Testis (tissue), 3 donors: ENCODE data around the gene SPIRE2. TPM values are rescaled to one million over a fixed set of nuclear protein-coding genes. Genes with fewer than 3 reads are reported as not detected.

Experiments
- DNase-seq: peaks from one replicate; pipeline ENCODE4 v3.0.0-alpha.2; 2019
- H3K27ac ChIP-seq, 2 donors: fragments of 200-600 bp; sonication (generic); one replicate each; pipeline ENCODE4 v1.5.1; 2019
- H3K27me3 ChIP-seq: fragments of 200-600 bp; sonication (generic); one replicate; pipeline ENCODE4 v1.5.1; 2019
- H3K36me3 ChIP-seq: fragments of 200-600 bp; sonication (generic); one replicate; pipeline ENCODE4 v1.5.1; 2017; ENCODE audit warnings: low read depth; ENCODE audit errors: missing control alignments
- H3K4me1 ChIP-seq: fragments of 200-600 bp; sonication (generic); one replicate; pipeline ENCODE4 v1.5.1; 2019
- H3K4me3 ChIP-seq, 2 donors: fragments of 200-600 bp; sonication (generic); one replicate each; pipeline ENCODE4 v1.5.1; 2017 to 2019
- H3K9me3 ChIP-seq: fragments of 200-600 bp; sonication (generic); one replicate; pipeline ENCODE4 v1.5.1; 2017
- POLR2A ChIP-seq: fragments of 450-650 bp; IDR thresholded peaks from one replicate; pipeline ENCODE4 v1.6.1; 2017; ENCODE audit warnings: antibody characterized with exemption, mild to moderate bottlenecking, moderate library complexity
- WGBS, 2 donors: methylation state at CpG; one replicate each; pipeline ENCODE4 v1.1.5; 2018; 5-methylcytosine and 5-hydroxymethylcytosine counted together
- intact Hi-C: fragments of 100-400 bp; cut with DNase I; formaldehyde crosslinking; loops from one replicate; pipeline ENCODE4 v1.15.1; 2023; ENCODE audit warnings: low total_unique reads
- polyA plus RNA-seq: library from polyadenylated mRNA; stranded (reverse); fragments of 350-450 nt; fragmentation: Illumina TruSeq; extraction: RNeasy Lipid Tissue Mini Kit (QIAGEN cat#74804); gene quantifications from one replicate; pipeline ENCODE4 v1.2.3, GENCODE V29; 2014; ENCODE audit warnings: low read depth, low replicate concordance; ENCODE audit not compliant: insufficient read depth
- total RNA-seq, 2 donors: library from RNA; depleted of rRNA; stranded (reverse); fragments of >200 nt; gene quantifications; one replicate each; pipeline ENCODE4 v1.2.3, GENCODE V29; 2016
- TF ChIP-seq, protein P1 (sequence below), 3 experiments: fragments of 450-650 bp in 2 of 3; fragments of 200-600 bp in 1 of 3; sonication (generic) in 1 of 3; IDR thresholded peaks; one replicate each; pipeline ENCODE4 v1.5.1; 2016 to 2019; ENCODE audit warnings: antibody characterized with exemption in 3 of 3, mild to moderate bottlenecking in 2 of 3, moderate library complexity in 1 of 3

Gene SPIRE2
- total and polyA plus RNA-seq, 3 donors from 2014 or later = 11.5 to 31.3 (median 20.9) TPM

- Histone ChIP-seq H3K36me3 (no peaks in the 10 kb centered on the region), H3K4me1 (peaks cover 18% of the 10 kb centered on the region), H3K4me3 (no peak overlapping the region), H3K9me3 (no peaks in the 10 kb centered on the region), H3K27me3 (no peaks in the 10 kb centered on the region), H3K27ac (peak overlapping the region; percentile 53 to 59)
- 61 to 76% methylated on average over 4 to 16 of the region's 16 CpGs for WGBS, 2 donors
- TF ChIP-seq, protein P1, sequence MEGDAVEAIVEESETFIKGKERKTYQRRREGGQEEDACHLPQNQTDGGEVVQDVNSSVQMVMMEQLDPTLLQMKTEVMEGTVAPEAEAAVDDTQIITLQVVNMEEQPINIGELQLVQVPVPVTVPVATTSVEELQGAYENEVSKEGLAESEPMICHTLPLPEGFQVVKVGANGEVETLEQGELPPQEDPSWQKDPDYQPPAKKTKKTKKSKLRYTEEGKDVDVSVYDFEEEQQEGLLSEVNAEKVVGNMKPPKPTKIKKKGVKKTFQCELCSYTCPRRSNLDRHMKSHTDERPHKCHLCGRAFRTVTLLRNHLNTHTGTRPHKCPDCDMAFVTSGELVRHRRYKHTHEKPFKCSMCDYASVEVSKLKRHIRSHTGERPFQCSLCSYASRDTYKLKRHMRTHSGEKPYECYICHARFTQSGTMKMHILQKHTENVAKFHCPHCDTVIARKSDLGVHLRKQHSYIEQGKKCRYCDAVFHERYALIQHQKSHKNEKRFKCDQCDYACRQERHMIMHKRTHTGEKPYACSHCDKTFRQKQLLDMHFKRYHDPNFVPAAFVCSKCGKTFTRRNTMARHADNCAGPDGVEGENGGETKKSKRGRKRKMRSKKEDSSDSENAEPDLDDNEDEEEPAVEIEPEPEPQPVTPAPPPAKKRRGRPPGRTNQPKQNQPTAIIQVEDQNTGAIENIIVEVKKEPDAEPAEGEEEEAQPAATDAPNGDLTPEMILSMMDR (IDR thresholded peaks at IDR 0.05) = no peak
- TF ChIP-seq POLR2A = no peak
- DNase-seq = peak; percentile 92
- intact Hi-C loops = no loop called here
Observed at GRCh38 chr16:89890886-89891657, 62.8 kb downstream of the SPIRE2 start.

GRCh38 chr16:89892055-89892630 lies 63.9 kb downstream of the SPIRE2 start:
- H3K4me3 ChIP-seq = no peak overlapping the region
- WGBS, 2 donors = 82 to 91% methylated on average over 11 to 18 of the region's 18 CpGs
- no peaks in the 10 kb centered on the region for H3K27me3 ChIP-seq
- no peaks in the 10 kb centered on the region for H3K36me3 ChIP-seq
- DNase-seq = no peak
- no peaks in the 10 kb centered on the region for H3K9me3 ChIP-seq
- H3K4me1 ChIP-seq = peaks cover 18% of the 10 kb centered on the region
- H3K27ac ChIP-seq = no peak overlapping the region
- intact Hi-C loops = no loop called here
- no peak for TF ChIP-seq POLR2A
- TF ChIP-seq, protein P1 (IDR thresholded peaks at IDR 0.05) = no peak

GRCh38 chr16:89892635-89893034 lies 64.4 kb downstream of the SPIRE2 start:
- Histone ChIP-seq H3K4me1 (peaks cover 18% of the 10 kb centered on the region), H3K36me3 (no peaks in the 10 kb centered on the region), H3K27me3 (no peaks in the 10 kb centered on the region), H3K4me3 (no peak overlapping the region), H3K27ac (no peak overlapping the region), H3K9me3 (no peaks in the 10 kb centered on the region)
- TF ChIP-seq POLR2A = no peak
- TF ChIP-seq, protein P1 (IDR thresholded peaks at IDR 0.05) = no peak
- 82 to 92% methylated on average over 4 to 9 of the region's 9 CpGs for WGBS, 2 donors
- no peak for DNase-seq
- intact Hi-C loops = no loop called here

DNA sequence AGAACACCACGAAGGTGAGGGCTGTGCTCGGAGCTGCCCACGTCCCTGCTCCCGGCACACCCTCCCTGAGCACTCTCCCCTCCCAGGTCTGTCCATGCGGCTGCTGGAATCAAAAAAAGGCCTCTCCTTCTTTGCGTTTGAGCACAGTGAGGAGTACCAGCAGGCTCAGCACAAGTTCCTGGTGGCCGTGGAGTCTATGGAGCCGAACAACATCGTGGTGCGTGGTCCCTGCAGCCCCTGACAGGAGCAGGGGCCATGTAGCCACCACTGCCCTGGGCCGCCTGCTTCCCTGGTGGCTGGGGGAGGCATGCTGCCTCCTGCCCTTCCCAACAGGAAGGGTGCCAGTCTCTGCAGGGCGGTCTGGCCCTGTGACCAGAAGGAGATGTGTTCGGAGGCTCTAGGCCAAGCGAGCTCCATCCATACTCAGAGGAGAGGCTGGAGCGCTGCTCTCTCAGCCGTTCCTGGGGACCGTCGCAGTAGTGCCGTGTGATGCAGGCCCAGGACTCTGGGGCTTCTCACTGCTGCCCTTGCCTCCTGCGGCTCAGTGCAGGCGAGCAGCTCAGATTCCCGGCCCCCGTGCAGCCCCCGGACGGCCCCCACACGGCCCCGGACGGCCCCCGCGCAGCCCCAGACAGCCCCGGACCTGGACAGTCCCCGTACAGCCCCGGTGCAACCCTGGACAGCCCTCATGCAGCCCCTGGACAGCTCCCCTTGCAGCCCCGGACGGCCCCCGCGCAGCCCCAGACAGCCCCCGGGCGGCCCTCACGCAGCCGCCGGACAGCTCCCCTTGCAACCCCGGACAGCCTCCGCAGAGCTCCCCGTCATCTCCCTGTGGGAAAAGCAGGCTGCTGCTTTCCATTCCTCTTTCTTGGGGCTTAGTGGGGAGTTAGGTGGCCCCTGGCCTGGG lies 65.6 kb downstream of the SPIRE2 start:
- no peaks in the 10 kb centered on the region for H3K27me3 ChIP-seq
- no peak overlapping the region for H3K27ac ChIP-seq
- H3K4me1 ChIP-seq = peaks cover 16% of the 10 kb centered on the region
- 79% methylated on average over 21 to 42 of the region's 45 CpGs for WGBS, 2 donors
- no peak overlapping the region for H3K4me3 ChIP-seq
- no peaks in the 10 kb centered on the region for H3K9me3 ChIP-seq
- no peak for TF ChIP-seq POLR2A
- TF ChIP-seq, protein P1 (IDR thresholded peaks at IDR 0.05) = no peak
- intact Hi-C loops = no loop called here
- H3K36me3 ChIP-seq = no peaks in the 10 kb centered on the region
- no peak for DNase-seq
